GM19328 (cell line): ENCODE measurements around the gene GALNTL6.
"Not testable (repeated sequence)": the region's sequence is repeated elsewhere in the genome, so short reads cannot be mapped to it uniquely, and the experiment has no call there.

Experiments
- ATAC-seq: cut with Tn5 transposase; IDR thresholded peaks from one replicate; pipeline ENCODE4 v1.9.1; 2021; ENCODE audit warnings: mild to moderate bottlenecking, moderate library complexity; ENCODE audit not compliant: unreplicated experiment

The GALNTL6 gene

DNA sequence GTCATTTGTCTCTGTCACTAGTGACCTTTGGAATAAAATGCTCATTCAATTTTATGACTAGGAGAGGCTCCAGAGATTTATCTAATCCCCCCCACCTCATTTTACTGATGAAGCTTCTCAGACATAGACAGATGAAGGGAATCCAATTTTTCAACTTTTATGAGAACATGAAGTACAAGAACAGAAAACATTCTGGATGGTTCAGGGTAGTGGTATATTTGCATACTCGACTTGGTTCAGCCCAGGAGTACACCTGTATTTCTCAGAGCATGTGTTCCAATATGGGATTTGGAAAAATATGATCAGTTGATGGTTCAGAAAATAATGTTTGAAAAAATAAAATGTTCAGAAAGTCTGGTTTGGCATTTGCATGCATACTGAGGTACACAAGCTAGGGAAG, 1224.0 kb downstream of the GALNTL6 start:
- ATAC-seq, result no peak

DNA sequence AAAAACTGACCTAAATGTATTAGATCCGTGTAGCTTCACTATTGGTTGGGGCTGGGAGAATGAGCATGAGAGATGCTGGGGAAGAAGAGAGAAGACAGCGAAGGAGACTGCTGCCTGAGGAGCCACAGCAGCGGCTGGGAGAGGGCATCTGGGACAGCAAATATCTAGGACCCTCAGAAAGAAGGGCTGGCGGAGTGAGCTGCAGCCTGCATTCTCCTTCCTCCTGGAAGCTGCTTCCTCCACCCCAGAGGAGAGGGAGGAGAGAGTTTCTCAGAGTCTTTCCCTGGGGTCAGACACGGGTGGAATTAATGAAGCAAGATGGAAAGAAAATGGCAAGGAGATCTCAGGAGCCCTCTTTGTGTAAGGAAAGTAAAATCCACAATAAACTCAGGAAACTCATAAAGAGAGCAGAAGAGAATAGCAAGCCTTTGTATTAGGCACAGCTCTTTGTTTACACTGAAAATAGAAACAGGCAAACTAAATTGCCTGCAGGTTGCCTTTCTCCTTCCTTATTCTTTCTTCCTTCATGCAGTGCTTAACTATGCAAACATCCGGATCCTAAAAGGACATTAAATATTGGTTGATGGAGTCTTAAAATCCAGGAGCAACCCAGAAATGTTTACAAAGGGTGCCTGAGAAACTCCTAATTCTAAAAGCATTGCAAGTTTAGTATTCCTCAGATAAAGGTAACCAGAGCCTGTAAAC, 1225.1 kb downstream of the GALNTL6 start:
- ATAC-seq, result no peak

DNA sequence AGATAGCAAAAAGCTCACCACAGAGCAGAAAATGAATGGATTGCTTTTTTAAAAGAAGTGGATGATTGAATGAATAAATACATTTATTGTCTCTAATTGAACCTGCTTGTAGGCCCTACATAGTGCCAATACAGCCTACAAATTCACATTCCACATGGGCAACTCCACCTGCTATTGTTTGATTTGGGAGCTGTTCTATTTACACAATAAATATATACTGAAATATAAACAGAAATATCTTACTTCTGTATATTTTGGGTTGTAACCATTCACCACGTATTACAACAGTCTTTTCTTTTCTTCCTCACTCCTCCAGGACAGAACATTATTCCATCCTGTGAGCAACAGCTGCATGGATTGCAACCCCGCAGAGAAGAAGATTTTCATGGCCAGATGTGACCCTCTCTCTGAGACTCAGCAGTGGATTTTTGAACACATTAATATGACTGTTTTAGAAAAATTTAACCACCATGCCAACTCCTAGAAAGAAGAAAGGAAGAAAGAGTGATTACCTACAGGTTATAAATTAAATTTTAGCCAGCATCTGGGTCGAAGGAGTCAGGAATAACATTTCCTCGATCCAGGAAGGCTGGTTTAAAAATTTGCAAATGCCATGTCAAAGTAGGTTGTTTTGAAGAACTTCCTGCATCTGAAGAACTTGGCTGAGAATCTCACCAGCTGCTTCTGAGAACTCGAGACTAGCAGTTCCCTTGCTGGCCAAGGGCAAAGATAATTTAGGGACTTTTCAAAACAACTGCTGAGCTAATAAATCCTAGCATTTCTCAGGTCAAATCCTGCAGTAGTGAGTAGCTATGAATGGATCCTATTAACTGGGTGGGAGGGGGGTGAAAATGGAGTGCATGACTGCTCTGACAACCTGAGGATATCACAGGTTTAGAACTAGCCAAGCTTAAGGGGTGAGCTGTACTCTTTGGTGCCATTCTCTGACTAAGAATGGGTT, 1226.7 kb downstream of the GALNTL6 start:
- no peak for ATAC-seq

DNA sequence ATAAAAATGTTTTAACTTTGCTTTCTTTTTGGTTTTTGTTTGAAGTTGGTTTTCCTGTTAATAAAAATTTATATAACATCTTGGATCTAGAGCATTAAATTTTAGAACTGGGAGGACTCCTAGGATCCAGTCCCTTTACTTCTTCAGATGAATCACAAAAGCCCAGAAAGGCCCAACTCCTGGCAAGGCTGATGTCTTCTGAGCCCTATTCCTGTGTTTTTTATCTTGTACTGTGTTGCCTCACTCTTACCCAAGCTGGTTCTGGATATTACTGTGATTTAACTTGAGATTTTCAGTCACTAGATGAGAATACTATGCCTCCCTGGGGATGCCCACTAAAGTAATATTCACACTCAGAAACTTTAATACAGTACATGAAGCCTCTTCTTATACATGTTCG, 1228.3 kb downstream of the GALNTL6 start:
- ATAC-seq, result no peak

DNA sequence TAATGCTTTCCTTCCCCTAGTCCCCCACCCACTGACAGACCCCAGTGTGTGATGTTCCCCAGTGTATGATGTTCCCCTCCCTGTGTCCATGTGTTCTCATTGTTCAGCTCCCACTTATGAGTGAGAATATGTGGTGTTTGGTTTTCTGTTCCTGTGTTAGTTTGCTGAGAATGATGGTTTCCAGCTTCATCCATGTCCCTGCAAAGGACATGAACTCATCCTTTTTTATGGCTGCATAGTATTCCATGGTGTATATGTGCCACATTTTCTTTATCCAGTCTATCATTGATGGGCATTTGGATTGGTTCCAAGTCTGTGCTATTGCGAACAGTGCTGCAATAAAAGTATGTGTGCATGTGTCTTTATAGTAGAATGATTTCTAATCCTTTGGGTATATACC, 1228.9 kb downstream of the GALNTL6 start:
- not testable (repeated sequence) for ATAC-seq

DNA sequence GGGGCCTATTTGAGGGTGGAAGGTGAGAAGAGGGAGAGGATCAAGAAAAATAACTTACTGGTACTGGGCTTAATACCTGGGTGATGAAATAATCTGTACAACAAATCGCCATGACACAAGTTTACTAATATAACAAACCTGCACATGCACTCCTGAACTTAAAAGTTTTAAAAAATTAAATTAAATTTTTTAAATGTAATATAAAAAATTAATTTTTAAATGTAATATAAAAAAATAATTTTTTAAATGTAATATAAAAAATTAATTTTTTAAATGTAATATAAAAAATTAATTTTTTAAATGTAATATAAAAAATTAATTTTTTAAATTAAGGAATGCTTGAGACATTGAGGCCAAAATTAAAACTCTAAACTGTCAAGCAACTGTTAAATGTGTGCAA, 1231.1 kb downstream of the GALNTL6 start:
- no peak for ATAC-seq

DNA sequence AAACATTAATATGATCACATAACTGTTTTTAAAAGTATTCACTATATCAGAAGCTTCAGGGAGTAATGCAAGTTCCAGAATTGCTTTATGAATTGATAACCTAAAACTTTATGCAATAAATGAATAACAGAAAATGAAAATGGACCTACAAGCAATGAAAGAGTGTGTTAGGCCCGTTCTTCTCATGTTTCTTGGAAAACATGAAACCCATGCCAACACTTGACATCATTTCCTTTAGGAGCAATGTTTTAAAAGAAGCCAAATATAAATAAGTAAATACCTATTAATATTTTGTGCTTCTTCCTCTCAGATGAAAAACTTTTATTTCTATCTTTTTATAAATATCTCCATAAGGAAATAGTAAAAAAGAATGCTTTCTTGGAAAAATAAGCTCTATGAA, 1232.4 kb downstream of the GALNTL6 start:
- ATAC-seq, result no peak

DNA sequence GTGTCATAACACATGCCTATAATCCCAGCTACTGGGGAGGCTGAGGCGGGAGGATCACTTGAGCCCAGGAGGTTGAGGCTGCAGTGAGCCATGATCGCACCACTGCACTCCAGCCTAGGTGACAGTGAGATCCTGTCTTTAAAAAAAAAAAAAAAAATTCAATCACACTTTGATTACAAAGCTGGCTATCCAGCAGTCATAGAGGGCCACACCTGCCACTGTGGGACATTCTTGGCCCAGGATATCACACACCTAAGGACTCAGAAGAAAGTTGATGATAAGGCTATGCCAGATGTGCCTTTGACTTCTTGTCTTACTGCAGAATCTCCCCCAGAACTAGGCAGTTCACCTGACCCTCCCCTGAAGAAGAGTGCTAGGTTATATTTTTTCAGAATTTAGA, 1232.9 kb downstream of the GALNTL6 start:
- ATAC-seq, result no peak

DNA sequence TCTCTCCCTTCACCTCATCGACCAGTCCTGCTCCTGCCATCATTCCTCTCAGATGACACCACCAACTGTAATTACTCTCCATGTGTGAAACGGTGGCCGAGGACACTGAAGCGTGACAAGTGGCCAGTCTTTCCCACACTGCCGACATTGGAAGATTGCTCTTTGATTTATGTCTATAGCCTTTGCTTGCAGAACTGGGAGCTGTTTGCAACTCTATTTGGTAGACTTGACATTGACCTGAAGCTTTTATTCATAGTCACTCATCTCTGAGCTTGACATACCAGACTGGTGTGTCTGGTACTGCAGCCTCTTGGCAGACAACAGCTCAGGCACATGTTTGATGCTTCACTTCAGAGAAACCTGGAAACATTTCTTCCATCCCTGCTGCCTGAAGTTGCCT, 1233.6 kb downstream of the GALNTL6 start:
- ATAC-seq, result no peak

DNA sequence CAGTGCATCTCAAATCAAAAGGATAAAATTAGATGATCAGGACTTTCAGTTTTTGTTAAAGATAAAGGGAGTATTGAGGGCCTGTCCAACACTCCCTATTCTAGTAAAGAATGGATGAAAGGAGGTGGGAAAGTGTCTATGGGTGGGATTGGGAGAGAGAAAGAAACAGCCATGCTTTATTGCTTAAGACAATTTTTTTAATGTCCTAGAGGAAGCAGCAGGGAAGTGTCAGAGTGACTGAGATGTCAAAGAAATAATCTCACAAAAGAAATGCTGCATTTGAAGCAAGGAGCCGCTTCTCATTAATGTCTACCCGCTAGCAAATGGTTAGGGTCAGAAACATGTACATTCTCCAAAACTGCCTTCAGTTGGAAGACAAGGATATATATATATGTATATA, 1238.0 kb downstream of the GALNTL6 start:
- ATAC-seq, result no peak

DNA sequence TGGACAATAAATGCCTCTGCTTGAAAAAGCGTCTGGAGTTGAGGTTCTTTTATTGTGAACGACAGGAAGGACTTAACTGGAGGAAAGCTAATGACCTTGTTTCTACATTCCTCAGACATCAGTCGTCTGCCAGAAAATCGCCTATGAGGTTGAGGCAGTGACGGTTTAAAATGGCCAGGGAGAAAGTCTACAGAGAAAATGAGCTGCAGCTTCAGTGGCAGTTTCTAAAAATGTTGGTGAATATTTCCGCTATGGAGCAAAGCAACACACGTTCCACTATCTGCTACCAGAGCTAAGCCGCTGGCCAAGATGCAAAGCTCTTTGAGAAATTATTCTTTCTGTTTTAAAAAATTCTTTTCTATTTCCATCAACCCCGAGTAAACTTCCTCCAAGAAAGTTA, 1238.5 kb downstream of the GALNTL6 start:
- ATAC-seq, result no peak

DNA sequence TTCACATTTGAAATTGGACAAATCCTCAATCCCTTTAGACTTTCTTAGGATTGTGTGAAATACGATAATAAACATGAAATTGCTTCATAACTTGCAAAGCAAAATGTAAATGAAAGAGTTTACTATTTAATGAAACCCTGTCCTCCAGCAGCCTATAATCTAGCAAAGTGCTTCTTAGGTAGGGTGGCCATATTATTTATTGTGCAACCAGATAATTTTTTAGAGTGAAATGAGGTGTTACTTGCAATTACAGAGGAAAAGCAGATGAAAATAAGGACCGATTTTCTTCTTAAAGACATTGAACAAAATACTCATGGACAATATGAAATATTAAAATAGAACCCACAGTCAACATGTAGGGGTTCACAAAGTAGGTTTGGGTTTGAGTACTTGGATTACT, 1239.2 kb downstream of the GALNTL6 start:
- ATAC-seq, result no peak

DNA sequence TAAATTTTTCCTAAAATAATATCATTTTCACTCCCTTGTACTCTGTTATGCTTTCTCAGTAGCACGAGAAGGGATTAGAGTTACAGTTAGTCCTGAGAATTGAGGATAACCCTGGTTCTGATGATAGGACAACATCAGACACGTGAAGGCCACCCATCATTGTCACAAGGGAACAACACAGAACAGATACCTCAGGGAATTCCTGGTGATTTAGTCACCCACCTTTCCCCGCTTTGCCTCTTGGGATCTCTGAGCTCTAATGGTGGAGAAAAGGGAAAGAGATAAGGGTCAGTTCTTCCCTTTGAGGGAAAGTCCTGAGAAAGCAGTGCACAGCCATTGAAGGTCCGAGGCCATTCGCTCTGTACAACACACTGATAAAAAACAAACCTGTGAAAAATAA, 1243.1 kb downstream of the GALNTL6 start:
- ATAC-seq, result no peak

DNA sequence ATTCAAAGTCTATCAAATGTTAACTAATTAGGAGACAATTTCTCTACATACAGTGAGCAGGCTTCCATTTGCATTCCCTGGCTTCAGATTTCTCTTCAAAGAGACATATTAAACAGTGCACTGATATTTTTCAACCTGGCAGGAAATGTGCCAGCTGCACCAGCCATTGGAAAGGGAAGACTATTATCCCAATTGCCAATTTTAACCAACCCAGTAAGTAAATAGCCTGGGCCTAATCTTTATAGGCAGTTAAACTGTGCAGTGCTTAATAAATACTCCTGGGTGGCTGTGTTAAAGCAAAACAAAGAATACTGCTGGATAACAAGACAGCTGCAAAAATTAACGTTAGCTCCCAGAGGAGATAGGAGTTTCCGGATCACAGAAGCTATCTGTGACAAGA, 1243.5 kb downstream of the GALNTL6 start:
- ATAC-seq, result no peak

DNA sequence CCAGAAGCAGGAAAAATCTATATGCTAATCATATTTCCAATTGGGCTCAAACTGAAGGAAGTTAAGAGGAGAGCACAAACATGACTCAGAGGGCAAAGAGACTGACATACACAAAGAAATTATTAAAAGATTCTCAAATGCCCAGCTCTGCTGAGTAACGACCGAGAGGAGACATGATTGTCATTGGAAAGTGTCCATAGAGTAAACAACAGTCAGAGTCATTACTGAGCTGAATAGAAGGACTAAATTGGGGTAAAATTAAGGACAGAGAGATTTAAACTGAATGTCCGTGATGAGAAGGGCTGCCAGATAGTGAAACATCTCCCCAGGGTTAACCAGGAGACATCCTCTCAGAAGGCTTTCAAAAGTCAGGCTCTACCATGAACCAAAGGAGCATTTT, 1244.2 kb downstream of the GALNTL6 start:
- no peak for ATAC-seq

DNA sequence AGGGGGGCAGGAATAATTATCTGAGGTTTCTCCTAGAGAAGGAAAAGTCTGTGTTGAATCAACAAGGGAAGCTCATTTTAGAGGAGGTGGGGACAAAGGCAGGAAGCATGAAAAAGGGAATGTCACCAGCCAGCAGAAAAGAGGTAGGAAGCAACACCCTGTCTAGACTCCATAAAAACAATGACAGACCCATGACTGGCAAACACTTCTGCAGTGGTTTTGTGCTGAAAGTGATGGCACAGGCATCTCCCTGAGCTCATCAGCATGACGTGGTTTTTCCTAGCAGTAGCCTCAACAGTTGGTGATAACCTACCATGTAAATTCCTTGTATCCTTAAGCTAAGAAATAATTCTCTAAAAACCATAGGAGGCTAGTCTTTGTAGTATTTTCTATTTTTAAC, 1244.7 kb downstream of the GALNTL6 start:
- no peak for ATAC-seq

DNA sequence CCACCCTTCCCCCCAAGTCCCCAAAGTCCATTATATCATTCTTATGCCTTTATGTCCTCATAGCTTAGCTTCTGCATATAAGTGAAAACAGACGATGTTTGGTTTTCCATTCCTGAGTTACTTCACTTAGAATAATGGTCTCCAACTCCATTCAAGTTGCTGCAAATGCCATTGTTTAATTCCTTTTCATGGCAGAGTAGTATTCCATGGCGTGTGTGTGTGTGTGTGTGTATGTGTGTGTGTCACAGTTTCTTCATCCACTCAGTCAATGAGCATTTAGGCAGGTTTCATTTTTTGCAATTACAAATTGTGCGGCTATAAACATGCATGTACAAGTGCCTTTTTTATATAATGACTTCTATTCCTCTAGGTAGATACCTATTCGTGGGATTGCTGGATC, 1248.0 kb downstream of the GALNTL6 start:
- ATAC-seq, result no peak

DNA sequence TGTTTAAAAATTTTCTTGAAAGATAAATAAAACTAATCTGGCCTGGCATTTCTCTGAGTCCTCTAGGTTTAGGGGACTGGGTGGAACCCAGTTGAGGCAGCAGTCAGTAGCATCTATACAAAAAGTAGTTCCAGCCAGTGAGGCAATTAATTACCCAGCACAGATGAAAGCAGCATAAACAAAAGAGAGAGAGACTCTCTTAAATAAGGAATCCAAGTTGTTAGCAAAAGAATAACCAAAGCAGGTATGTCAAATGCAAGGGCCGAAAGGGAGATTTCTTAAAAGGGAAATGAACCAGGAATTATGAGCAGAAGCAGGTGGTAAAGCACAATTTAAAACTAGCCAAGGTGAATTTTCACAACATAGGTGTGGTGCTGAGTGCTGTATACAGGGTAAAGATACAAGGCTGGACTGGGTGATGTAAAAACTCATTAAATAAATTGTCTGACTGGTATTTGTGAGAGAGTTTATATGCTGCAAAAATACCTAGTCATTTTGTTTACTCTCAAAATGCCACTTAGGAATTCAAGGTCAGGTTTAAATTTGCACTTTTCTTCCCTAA, 1260.8 kb downstream of the GALNTL6 start:
- no peak for ATAC-seq

DNA sequence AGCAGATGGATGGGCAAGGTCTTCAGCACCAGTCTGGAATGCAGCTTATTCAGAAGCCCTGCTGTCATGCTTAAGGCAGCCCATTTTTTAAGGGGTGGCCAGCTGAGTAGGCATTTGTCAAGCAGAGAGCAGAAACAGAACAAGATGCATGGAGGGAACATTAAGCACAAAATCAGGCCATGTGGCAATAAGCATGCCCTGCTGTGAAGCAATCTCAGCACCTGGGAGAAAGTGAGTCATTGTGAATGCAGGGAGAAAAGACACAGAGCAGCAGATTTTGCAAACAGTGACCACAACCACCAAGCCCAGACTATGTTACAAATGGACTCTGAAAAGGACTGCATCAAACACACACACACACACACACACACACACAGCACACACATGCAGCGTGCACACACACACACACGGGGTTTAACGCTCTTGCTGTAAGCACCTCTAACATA, 1261.3 kb downstream of the GALNTL6 start:
- ATAC-seq, result no peak

DNA sequence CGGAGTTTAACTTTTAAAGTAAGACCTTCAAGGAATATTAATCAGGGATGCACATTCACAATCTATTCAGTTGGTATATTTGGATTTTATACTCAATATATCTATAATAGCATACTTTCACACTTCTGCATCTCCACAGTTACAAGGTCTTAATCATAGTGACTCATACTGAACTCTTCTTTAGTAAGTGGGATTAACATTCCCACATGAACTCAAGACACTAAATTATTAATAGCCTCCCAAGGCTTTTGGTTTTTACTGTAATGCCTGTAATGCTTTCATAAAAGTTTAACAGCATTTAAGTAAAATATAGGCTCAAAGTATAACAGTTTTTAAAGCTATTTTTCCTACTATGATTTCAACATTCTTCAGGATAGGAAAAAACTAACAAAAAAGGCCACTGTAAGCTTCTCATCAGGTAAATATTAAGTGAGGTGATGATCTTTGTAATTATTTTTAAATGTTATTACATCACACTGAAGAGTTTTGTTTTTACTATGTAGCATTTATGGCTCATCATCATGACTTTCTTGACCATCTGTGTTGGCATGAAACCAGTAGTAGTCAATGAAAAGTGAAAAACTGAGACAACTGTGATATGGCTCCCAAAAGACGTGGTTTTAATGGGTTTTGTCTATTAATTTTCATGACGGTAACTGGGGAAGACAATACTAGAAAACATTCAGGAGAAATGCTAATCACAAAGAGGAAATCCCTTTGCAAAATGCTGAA, 1263.9 kb downstream of the GALNTL6 start:
- no peak for ATAC-seq

DNA sequence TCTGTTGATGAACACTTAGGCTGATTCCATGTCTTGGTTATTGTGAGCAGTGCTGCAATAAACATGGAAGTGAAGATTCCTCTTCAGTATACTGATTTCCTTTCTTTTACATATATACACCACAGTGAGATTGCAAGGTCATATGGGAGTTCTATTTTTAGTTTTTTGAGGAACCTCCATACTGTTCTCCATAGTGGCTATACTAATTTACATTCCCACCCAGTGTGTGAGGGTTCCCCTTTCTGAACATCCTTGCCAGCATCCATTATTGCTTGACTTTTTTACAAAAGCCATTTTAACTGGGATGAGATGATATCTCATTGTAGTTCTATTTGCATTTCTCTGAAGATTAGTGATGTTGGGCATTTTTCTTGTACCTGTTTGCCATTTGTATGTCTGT, 1274.9 kb downstream of the GALNTL6 start:
- ATAC-seq, result no peak
